Bronchial epithelial cell (primary cell): ENCODE results near the gene RAI1. TPM values are rescaled to one million over a fixed set of nuclear protein-coding genes. Genes with fewer than 3 reads are reported as not detected.
A peak's percentile ranks its signal among the peaks of the same experiment; 100 is the strongest.

Source experiments
- DNase-seq: peaks from one replicate; pipeline ENCODE4 v3.0.0-alpha.2; 2010; ENCODE audit warnings: low read depth
- FAIRE-seq: peaks from 2 replicates; lab custom pipeline; 2011; peaks lifted over from hg19 to GRCh38; lab: Jason Lieb, UNC
- H3K27me3 ChIP-seq: 2 replicates; pipeline ENCODE4 v1.5.1; 2011; ENCODE audit warnings: low read length; ENCODE audit not compliant: control insufficient read depth, insufficient read depth
- H3K36me3 ChIP-seq: 2 replicates; pipeline ENCODE4 v1.5.1; 2011; ENCODE audit warnings: low read length; ENCODE audit not compliant: control insufficient read depth, insufficient read depth
- H3K4me3 ChIP-seq: 2 replicates; pipeline ENCODE4 v1.5.1; 2011; ENCODE audit warnings: mild to moderate bottlenecking, low read depth, low read length, control low read depth
- CTCF ChIP-seq: IDR thresholded peaks from 2 replicates; pipeline ENCODE4 v1.5.1; 2011; ENCODE audit warnings: mild to moderate bottlenecking, moderate library complexity, low read length, control low read depth, inconsistent platforms; ENCODE audit not compliant: insufficient read depth, severe bottlenecking
- total RNA-seq: library from RNA; depleted of rRNA; stranded (reverse); fragments of >200 nt; gene quantifications from 2 replicates; pipeline ENCODE4 v1.2.1, GENCODE V29; 2014

Gene RAI1
- total RNA-seq, 1 donor from 2014 or later: 7.4 TPM

GRCh38 chr17:17752089-17752820 is 71.0 kb downstream of the RAI1 start:
- peak; percentile 33 for TF ChIP-seq CTCF
- peaks cover 15% of the 10 kb centered on the region for H3K36me3 ChIP-seq
- peak overlapping the region; percentile 47 for H3K4me3 ChIP-seq
- DNase-seq (peak; percentile 82), FAIRE-seq (no peak)
- no peaks in the 10 kb centered on the region for H3K27me3 ChIP-seq

GRCh38 chr17:17752821-17753321 is 71.6 kb downstream of the RAI1 start:
- TF ChIP-seq CTCF: no peak
- DNase-seq: no peak
- H3K27me3 ChIP-seq: no peaks in the 10 kb centered on the region
- peaks cover 16% of the 10 kb centered on the region for H3K36me3 ChIP-seq
- FAIRE-seq: no peak
- peak overlapping the region; percentile 47 for H3K4me3 ChIP-seq

GRCh38 chr17:17754719-17755686 is 73.7 kb downstream of the RAI1 start:
- no peaks in the 10 kb centered on the region for H3K27me3 ChIP-seq
- FAIRE-seq: no peak
- peaks cover 19% of the 10 kb centered on the region for H3K36me3 ChIP-seq
- TF ChIP-seq CTCF: no peak
- DNase-seq: no peak
- H3K4me3 ChIP-seq: no peak overlapping the region

- Histone ChIP-seq H3K4me3 (no peak overlapping the region), H3K36me3 (peaks cover 21% of the 10 kb centered on the region), H3K27me3 (no peaks in the 10 kb centered on the region)
- DNase-seq: no peak
- no peak for TF ChIP-seq CTCF
- no peak for FAIRE-seq
Measured at GRCh38 chr17:17755715-17756114, 74.5 kb downstream of the RAI1 start.

- Histone ChIP-seq H3K27me3 (no peaks in the 10 kb centered on the region), H3K4me3 (no peak overlapping the region), H3K36me3 (peaks cover 21% of the 10 kb centered on the region)
- no peak for DNase-seq
- TF ChIP-seq CTCF: no peak
- no peak for FAIRE-seq
Measured at GRCh38 chr17:17757391-17757791, 76.1 kb downstream of the RAI1 start.
